NCI-H2171 treated with DMSO at 0.1 percent for 48 hours (cell line): ENCODE measurements around the gene RAD51AP1.
A peak's percentile ranks its signal among the peaks of the same experiment; 100 is the strongest.
"Not testable (repeated sequence)": the region's sequence is repeated elsewhere in the genome, so short reads cannot be mapped to it uniquely, and the experiment has no call there.

ENCODE experiments used
- DNase-seq: peaks from one replicate; lab custom pipeline; 2025; lab: John Stamatoyannopoulos, UW

Gene RAD51AP1

GRCh38 chr12:4538207-4539160 is at the start of gene RAD51AP1:
Gene RAD51AP1 (plus strand): TSS chr12:4538890. CDS start chr12:4538940, 50 bp downstream.
- peak; percentile 98 for DNase-seq

- DNase-seq: no peak
Observed at GRCh38 chr12:4489556-4489955, 49.1 kb upstream of the RAD51AP1 start.

DNA sequence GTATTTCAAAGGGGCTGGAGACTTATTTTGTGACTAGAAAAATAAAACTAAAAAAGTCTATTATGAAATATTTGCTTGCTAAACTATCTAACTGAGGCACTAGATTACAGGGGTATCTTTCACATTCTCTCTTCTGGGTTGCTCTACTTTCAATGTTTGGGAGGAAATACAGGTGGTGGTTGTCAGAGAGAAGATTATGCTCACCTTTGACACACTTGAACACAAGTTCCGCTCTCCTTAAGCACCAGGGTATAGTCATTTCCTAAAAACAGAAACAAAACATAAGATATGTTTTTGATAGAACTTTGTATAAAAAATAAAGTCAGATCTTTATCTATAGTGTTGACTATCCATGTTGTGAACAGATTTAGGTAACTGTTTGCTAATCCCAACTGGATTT is 47.7 kb upstream of the RAD51AP1 start:
- DNase-seq: no peak

DNA sequence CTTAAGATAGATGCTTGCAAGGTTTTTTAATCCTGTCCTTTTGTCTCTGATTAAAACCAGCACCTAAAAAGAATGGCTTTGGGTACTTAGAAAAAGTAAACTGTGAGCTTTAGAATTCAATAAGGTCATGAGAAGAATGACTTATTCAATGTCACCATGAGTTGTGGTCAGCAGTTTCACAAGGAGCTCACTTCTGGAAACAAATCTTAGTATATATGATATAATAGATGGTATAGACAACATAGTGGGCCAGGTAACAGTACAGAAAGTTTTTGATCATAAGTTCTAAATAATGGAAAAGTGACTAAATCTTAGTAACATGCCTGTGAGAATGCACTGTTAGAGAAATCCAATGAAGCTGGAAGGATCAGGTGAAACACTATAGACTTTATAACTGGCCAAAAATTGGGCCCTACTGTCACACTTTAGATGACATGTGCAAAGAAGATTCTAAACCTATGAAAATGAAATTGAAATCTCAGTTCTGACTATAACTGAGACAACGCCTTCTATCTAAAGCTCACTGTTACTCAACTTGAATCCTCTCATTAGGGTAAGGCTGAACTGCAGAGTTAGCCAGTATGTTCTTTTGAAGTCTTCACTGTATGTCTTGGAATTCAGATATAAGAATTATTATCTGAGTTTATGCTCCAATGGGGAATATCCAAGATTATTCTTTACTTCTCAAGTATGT is 42.4 kb upstream of the RAD51AP1 start:
- DNase-seq: no peak

- no peak for DNase-seq
Observed at GRCh38 chr12:4499186-4499585, 39.5 kb upstream of the RAD51AP1 start.

DNA sequence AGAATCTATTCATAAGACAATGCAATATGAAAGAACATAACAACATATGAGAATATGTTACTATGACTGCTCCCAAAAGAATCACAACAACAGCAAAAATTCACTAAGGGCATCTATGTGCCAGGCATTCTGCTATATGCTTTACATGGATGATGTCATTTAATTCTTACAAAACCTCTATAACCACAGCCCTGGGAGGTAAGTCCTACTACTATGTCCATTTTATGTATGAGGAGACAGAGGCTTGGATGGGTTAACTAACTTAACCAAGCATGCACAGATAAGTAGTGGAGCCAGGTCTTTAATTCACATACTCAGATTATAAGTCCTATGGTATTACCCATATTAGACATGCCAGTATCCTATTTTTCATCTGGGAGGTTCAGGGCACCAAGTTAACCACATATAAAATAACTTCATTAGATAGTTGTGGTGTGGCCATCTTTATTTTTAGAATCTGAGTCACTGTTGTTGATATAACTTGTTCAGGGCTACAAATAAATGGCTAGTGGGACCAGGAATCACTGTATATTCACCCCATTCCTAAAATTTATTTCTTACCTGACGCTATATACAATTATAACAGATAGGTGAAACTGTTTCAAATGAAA is 33.2 kb upstream of the RAD51AP1 start:
- no peak for DNase-seq

DNA sequence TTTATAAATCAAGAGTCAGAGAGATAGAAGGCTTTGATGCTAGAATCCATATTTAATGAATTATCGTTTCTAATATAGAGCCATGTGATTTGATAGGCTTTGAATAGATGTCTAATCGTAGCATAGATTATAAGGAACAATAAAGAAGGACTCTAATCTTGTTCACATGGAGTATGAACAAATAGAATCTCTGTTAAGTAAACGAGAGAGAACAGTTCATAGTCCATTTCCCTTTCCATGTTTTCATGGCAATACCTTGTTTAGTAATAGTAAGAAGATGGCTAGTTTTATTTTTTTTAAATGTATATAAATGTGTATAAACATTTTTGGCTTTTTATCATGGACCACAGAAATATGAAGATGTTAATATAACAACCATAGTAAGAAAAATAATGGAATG is 32.3 kb upstream of the RAD51AP1 start:
- no peak for DNase-seq

DNA sequence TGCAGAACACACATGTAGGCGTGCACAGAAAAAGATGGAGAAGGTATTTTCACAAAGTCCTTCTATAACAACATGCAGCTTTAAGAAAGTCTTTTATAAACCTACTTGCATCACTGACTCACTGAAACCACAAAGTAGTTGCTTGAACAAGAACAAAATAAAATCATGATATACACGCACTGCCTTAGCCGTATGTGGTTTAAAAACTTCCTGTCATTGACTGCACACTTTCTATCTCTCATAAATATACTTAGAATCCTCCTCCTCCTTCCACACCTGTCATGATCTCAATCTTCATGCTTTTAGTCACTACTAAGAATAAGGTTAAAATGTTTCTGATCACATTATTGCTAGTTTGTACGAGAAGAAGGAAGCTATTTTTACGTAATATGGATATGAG is 31.8 kb upstream of the RAD51AP1 start:
- no peak for DNase-seq

- not testable (repeated sequence) for DNase-seq
Observed at GRCh38 chr12:4508503-4508902, 30.2 kb upstream of the RAD51AP1 start.

DNA sequence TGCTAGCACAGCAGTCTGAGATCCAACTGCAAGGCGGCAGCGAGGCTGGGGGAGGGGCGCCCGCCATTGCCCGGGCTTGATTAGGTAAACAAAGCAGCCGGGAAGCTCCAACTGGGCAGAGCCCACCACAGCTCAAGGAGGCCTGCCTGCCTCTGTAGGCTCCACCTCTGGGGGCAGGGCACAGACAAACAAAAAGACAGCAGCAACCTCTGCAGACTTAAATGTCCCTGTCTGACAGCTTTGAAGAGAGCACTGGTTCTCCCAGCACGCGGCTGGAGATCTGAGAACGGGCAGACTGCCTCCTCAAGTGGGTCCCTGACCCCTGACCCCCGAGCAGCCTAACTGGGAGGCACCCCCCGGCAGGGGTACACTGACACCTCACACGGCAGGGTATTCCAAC is 29.4 kb upstream of the RAD51AP1 start:
- not testable (repeated sequence) for DNase-seq

DNA sequence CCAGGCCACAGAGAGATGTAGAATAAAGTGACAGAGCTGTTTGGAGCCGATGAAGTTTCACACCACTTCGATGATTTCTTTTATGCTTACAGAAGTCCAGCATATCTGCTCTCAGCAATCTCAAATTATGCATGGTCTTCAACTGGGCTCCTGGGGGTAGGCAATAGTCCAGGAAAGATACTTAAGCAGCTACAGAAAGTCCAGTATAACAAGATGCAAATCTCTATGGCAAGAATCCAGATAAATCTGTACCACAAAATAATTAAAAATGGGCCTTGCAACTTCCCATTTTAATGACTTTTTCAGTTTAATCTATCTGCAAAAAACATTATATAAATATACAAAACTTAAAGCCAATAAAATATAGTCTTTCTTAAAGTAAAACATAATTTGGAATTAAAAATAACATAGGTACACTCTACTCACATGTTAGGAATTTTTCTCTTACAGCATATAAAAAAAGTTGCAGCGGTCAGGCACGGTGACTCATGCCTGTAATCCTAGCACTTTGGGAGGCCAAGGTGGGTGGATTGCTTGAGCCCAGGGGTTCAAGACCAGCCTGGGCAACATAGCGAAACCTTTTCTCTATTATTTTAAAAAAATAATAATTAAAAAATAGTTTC is 20.5 kb upstream of the RAD51AP1 start:
- no peak for DNase-seq

DNA sequence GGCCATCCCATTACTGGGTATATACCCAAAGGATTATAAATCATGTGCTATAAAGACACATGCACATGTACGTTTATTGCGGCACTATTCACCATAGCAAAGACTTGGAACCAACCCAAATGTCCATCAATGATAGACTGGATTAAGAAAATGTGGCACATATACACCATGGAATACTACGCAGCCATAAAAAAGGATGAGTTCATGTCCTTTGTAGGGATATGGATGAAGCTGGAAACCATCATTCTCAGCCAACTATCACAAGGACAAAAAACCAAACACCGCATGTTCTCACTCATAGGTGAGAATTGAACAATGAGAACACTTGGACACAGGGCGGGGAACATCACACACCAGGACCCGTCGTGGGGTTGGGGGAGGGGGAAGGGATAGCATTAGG is 15.2 kb upstream of the RAD51AP1 start:
- not testable (repeated sequence) for DNase-seq

DNA sequence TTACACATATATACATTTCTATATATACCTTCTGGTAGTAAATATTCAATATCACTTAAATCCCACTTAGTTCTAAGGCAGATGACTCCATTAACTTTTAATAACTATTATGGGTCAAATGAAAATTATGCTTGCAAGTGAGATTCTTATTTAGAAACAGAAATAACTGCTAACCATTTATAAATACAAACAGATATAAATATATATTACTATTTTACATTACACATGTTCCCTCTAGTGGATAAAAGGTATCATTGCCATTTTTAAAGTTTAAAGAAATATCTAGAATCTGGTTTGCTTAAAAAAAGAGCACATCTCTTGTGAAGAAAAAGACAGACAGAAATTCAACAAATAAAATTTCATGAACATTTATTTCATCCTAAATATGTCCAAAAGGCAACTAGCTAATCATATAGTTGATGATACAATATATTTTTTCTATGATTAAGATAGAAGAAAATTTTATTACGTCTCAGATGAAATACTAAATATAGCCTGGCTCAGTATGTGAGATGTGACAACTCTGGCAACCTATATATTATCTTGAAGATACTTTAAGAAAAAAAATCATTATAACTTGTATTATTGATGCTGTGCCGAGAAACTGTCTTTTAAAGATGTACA is 11.7 kb upstream of the RAD51AP1 start:
- peak; percentile 40 for DNase-seq

GRCh38 chr12:4530160-4530559 is 8.5 kb upstream of the RAD51AP1 start:
- no peak for DNase-seq

DNA sequence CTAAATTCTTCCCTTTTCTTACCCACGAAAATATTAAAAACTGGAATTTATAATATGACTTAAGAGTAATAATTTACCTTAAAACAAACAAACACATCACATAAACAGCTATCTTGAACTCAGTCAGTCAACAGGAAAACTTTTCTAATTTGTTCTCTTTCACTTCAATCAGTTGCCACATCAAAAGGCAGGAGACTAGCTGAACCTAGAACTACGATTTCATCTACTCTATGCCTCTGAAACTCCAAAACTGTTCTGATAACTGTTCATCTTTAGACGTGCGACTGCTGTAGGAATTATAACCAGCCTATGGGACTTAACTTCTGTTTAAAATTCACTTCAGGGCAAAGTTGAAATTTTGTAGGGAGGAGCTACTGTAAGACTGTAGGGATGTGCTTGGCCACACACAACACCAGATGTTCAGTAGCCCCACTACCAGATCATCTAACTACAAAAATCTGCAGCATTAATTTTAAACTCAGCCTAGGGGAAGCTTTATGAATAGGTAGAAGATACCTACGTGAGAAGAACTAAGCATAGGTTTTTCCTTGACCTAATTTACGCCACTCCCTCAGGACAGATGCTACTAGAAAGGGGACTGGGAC is 7.6 kb upstream of the RAD51AP1 start:
- no peak for DNase-seq

DNA sequence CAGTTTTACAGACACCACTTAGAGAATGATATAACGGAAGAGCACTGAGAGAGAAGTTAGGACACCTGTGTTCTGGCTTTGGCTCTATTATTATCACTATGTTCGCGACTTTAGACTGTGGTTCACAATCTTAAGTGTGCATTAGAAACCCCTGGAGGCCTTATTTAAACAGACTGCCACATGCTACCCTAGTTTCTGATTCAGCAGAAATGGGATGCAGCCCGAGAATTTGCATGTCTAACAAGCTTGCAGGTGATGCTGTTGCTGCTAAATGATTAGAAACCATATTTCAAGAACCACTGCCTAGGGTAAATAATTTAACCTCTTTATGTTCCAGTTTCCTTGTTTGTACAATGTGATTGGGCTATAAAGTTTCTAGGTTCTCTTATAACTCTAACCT is 3.6 kb upstream of the RAD51AP1 start:
- DNase-seq: peak; percentile 8

DNA sequence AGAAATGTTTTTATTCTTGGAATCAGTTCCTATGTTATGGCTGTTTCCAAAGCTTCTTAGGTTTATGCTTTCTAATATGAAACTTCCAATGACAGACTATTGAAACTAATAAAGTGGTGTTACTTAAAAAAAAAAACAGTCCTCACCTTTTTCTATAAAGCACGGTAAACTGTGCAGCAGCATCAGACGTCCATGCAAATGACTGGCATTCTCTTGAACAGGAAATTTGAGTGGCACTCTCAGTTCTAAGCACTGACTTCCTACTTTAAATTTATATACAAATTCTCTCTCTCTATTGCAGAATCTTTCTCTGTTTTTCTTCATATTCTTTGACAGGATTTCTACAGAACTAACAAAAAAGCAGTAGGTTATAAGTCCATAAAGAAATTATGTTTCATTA is 2.8 kb upstream of the RAD51AP1 start:
- no peak for DNase-seq

- no peak for DNase-seq
Observed at GRCh38 chr12:4539167-4539870, 629 bp downstream of the RAD51AP1 start.

GRCh38 chr12:4540170-4540569 is 1.5 kb downstream of the RAD51AP1 start:
- DNase-seq: no peak

DNA sequence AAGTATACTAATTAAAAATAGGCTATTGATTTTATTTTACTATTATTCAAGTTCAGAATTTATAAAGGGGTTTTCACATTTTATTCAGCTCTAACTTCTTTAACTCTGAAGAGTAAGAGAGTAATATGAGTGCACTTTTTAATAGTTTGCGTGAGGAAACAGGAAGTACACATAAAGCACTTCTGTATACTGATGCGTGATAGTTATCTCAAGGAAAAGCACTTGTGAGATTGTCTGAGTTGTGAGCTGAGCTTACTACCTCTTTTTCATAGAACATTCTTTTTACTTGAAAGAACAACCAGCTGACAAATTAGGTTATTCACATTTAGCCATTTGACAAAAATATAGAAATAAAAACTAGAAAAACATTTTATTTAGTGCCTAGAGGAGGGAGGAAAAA is 1.9 kb downstream of the RAD51AP1 start:
- no peak for DNase-seq

GRCh38 chr12:4545195-4545594 is 6.5 kb downstream of the RAD51AP1 start:
- DNase-seq: no peak
